GM19099 (cell line): Measurements from ENCODE around the gene METTL8.

ENCODE experiments used
- POLR2A ChIP-seq: IDR thresholded peaks from 3 replicates; pipeline ENCODE4 v1.6.1; 2011; ENCODE audit warnings: low read depth; ENCODE audit not compliant: insufficient read length; ENCODE audit errors: extremely low read depth

Gene METTL8

DNA sequence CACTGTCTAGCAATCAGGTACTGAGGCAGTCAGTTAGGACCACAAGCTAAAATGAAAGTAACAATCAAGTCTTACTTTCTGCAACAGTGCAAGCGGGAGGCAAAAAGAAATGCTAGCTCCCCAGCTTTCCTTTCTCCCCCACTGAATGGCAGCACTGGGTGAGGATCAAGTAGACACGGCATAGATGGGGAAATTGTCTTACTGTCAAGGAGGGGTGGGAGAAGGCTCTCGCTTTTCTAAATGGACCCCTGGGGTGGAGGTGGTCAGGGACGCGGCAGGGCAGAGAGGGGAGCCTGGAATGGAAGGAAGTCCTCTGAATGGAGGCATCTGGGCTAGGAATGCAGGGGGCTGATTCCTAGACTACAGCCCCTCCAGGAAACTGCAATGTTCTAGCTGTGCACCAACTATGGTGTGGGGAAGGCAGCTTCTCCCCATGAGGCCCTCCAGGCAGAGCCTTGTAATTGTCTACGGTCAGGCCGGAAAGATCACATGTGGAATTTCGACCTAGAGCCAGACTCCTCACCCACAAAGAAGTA, 24.3 kb downstream of the METTL8 start:
- TF ChIP-seq POLR2A: no peak

DNA sequence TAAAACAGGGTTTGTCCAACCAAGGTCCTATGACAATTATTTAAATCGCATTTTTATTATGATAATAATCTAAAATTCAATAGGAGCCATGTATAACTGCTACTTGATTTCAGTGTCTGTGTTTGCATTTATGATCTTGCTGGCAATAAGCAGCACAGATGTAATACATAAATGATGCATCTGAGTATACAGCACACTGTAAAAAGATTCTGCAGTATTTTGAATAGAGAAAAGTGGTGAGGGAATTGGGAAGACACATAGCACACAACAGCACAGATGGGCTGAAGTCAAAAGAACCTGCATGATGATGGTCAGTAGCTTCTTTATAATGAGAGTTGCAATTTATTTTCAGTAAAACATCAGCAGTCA, 26.1 kb downstream of the METTL8 start:
- no peak for TF ChIP-seq POLR2A

GRCh38 chr2:171407030-171407675, 26.6 kb downstream of the METTL8 start:
- TF ChIP-seq POLR2A: no peak

GRCh38 chr2:171406044-171406443, 27.7 kb downstream of the METTL8 start:
- no peak for TF ChIP-seq POLR2A

DNA sequence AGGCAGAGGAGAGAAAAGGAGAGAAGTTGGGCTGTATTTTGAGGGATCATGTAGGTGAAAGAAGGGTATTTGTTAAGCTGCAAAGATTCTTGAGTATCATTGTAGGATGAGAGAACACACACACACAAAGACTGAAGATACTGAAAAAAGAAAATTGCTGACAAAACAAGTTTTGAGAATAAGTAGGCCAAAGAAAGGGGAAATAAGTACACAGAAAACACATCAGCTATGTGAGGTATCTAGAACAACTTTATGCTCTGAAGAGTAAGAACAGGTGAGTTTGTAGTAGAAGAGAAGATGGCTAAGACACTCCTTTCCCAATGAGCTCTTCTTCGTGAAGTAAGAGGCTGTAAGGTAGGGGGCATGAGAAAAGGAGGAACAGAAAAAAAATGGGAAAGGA, 28.2 kb downstream of the METTL8 start:
- TF ChIP-seq POLR2A: no peak

DNA sequence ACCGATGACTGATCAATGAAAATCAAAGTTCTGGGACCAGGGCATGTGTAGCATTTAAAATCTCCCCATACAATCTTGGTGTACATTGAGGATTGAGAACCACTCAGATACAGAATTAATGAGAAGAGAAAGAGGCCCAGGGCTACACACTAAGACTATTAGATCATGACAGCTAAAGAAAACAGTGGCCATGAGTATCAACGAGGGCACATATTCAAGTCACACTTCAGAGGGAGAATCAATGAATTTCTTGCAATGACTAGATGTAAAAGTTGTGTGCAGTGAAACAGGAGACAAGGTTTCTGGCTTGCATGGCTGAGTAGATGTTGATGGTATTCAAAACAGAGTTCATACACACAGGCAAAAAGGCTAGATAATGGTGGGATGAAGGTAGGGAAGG, 29.1 kb downstream of the METTL8 start:
- TF ChIP-seq POLR2A: no peak

DNA sequence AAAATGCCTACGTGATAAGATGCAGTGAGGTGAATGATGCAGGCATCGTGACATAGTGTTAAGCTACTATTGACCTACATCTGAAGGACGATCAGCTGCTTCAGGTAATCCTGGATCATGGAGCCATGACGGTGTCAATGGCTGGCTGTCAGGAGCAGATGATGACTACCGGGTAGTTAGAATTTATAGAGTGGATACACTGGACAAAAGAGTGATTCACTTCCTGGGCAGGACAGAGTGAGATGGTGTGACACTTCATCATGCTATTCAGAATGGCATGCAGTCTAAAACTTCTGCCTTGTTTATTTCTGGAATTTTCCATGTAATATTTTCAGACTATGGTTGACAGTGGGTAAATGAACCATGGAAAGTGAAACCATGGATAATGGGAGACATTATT, 29.5 kb downstream of the METTL8 start:
- no peak for TF ChIP-seq POLR2A

- TF ChIP-seq POLR2A: no peak
These were observed 30.7 kb downstream of the METTL8 start for GRCh38 chr2:171402906-171403580.

GRCh38 chr2:171401947-171402346, 31.8 kb downstream of the METTL8 start:
- TF ChIP-seq POLR2A: no peak

- TF ChIP-seq POLR2A: no peak
These were observed 33.4 kb downstream of the METTL8 start for GRCh38 chr2:171400395-171400794.

DNA sequence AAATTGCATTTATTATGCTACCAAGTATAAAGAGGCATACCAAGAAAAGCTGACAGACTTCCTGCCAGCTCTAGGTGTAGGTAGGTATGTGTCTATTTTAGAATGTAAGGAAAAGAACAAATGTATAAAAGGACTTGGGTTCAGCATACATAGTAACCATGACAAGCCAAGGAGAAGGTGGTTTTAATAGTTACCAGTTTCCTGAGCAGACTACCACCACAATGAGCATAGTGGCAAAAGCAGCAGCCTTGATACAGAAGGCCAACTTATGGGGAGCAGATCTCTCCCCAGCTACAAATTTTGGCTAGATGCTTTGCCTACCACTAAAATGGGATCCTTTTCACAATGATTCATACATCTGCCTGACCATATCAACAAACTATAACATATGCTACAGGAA, 34.5 kb downstream of the METTL8 start:
- no peak for TF ChIP-seq POLR2A

DNA sequence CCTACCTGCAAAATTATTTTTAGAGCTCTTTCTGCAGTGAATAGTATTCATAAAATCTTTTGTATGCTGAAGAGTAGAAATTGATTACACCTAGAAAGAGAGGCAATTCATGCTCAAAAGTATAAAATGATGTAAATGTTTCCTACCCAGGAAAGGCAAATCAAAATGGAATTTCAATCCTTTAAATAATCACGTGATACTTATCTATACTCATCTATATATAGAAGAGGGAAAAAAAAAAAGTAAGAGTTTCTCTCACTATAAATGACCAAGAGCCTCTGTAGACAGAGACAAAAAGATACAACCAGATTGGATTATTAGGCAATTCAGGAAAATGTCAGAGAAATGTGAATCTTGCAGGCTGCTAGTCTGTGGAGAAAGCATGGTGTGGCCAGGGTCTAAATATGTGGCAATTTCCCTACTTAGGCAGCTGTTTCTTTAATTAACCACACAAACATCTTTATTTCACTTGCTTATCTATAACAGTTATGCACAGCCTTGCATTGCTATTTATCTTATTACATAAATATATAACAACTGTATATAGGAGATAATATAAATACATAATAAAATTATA, 39.5 kb downstream of the METTL8 start:
- TF ChIP-seq POLR2A: no peak

- TF ChIP-seq POLR2A: no peak
These were observed 40.3 kb downstream of the METTL8 start for GRCh38 chr2:171393487-171393886.

DNA sequence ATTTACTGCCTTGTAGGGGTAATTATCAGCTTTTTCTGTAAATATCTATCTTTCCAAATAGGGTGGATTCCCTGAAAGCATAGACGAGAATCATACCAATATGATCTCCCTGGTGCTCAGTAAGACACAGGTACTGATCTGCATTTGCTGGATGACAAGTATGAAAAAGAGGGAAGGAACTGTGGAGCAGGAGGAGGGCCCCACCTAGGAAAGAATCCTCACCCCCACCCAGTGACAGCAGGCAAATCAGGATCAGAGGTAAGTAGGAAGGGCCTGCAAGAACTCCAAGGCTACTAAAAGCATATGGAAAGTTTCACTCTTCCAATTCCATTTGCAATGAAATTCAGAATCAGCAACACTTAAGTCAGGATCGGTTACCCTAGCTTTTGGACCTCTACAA, 42.3 kb downstream of the METTL8 start:
- TF ChIP-seq POLR2A: no peak

GRCh38 chr2:171390941-171391516, 42.8 kb downstream of the METTL8 start:
- no peak for TF ChIP-seq POLR2A

GRCh38 chr2:171389780-171390179, 44.0 kb downstream of the METTL8 start:
- TF ChIP-seq POLR2A: no peak
